Duodenal mucosa (tissue), 2 donors: ENCODE results near the gene DDAH1.

Experiments used
- H3K27ac ChIP-seq: one replicate; pipeline ENCODE4 v1.7.0; 2013; ENCODE audit warnings: low read depth, low read length
- H3K27me3 ChIP-seq, 2 donors: one replicate each; pipeline ENCODE4 v1.7.0; 2013; ENCODE audit warnings: low read length in 2 of 2, control low read depth in 1 of 2; ENCODE audit not compliant: insufficient read depth in 2 of 2, control insufficient read depth in 1 of 2
- H3K36me3 ChIP-seq, 2 donors: one replicate each; pipeline ENCODE4 v1.7.0; 2013; ENCODE audit warnings: low read length in 2 of 2, control low read depth in 1 of 2; ENCODE audit not compliant: insufficient read depth in 2 of 2, control insufficient read depth in 1 of 2
- H3K4me1 ChIP-seq, 2 donors: one replicate each; pipeline ENCODE4 v1.7.0; 2013; ENCODE audit warnings: low read length in 2 of 2, control low read depth in 1 of 2; ENCODE audit not compliant: insufficient read depth in 2 of 2, control insufficient read depth in 1 of 2
- H3K4me3 ChIP-seq, 2 donors: one replicate each; pipeline ENCODE4 v1.7.0; 2013; ENCODE audit warnings: low read length in 2 of 2, low read depth in 1 of 2
- H3K9ac ChIP-seq, 2 donors: one replicate each; pipeline ENCODE4 v1.7.0; 2013; ENCODE audit warnings: low read length in 2 of 2, low read depth in 1 of 2
- H3K9me3 ChIP-seq, 2 donors: one replicate each; pipeline ENCODE4 v1.7.0; 2013; ENCODE audit warnings: low read length in 2 of 2, control low read depth in 1 of 2; ENCODE audit not compliant: control insufficient read depth in 1 of 2

DDAH1 gene

GRCh38 chr1:85313888-85314696, 150.9 kb downstream of the DDAH1 start:
- Histone ChIP-seq H3K27ac (no peak overlapping the region), H3K4me1 (no peaks in the 10 kb centered on the region), H3K9me3 (no peaks in the 10 kb centered on the region), H3K9ac (no peak overlapping the region), H3K27me3 (no peaks in the 10 kb centered on the region), H3K36me3 (peaks cover 0 to 8% of the 10 kb centered on the region in 2 donors), H3K4me3 (no peak overlapping the region)

DNA sequence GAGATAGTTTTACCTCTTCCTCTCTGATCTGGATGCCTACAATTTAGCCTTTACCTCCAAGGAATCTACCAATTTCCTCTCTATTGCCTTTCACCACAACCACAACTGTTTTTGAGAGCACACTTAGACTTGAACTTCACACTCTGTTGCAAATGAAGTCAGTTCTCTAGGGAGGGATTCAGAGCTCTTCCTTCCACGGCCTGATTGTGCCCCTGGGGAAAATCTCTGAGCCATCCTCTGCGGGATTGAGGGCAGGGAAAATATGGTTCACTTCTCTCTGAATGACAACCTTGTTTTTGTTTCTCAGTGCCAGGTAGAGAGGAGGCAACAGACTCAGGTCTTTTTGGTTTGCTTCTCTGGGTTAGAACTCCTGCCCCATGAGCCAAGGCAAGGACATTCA, 153.1 kb downstream of the DDAH1 start:
- Histone ChIP-seq H3K27ac (no peak overlapping the region), H3K36me3 (peaks cover 0 to 6% of the 10 kb centered on the region in 2 donors), H3K9ac (no peak overlapping the region), H3K9me3 (no peaks in the 10 kb centered on the region), H3K4me3 (no peak overlapping the region), H3K27me3 (no peaks in the 10 kb centered on the region), H3K4me1 (peaks cover 0 to 6% of the 10 kb centered on the region in 2 donors)

DNA sequence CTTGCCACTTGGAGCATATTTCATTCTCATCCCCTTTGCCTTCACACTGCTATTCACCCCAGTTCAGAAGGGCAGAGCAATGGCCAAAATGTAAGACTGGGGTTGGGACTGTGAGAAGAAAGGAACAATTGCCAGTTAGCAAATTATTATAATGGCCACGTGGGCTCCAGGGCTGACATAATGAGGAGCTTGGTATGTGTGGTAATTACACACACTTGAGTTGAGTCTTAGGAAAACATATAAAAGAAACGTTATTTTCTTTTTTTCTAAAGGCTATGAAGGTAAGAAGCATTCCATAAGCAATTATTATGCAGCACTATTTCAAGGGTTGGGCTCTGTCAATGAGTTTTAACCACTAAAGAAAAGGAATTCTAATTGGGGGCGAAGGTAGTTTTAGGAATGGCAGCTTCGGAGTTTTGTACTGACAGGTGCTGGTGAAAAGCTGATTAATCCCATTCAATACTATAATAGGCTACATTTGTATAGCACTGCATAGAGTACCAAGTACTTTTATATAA, 156.1 kb downstream of the DDAH1 start:
- Histone ChIP-seq H3K36me3 (no peaks in the 10 kb centered on the region), H3K27ac (no peak overlapping the region), H3K4me1 (peaks cover 0 to 6% of the 10 kb centered on the region in 2 donors), H3K4me3 (no peak overlapping the region), H3K9me3 (no peaks in the 10 kb centered on the region), H3K27me3 (no peaks in the 10 kb centered on the region), H3K9ac (no peak overlapping the region)

GRCh38 chr1:85307987-85308832, 156.7 kb downstream of the DDAH1 start:
- peak overlapping the region in 1 of 2 donors; percentile 48 for H3K9ac ChIP-seq

DNA sequence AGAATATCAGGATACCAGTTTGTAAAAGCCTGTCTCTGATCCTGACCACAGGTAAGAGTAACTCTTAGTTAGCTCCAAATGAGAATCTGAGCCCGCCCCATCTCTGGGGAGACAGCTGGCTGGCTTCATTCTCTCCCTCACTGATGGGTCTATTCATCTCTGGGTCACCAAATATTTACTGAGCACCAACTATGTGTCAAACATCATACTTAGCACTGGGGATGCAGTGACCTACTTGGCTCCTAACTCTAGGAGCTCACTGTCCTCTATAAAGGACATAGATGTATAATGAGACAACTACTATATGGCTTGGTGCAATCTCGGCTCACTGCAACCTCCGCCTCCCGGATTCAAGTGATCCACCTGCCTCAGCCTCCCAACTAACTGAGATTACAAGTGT, 158.7 kb downstream of the DDAH1 start:
- H3K4me1 ChIP-seq, result peaks cover 0 to 6% of the 10 kb centered on the region in 2 donors
- H3K27ac ChIP-seq, result no peak overlapping the region
- H3K9ac ChIP-seq, result no peak overlapping the region

More at GRCh38 chr1:85307987-85308832, 156.7 kb downstream of the DDAH1 start:
- Histone ChIP-seq H3K4me3 (peak overlapping the region; percentile 27 to 50), H3K9me3 (no peaks in the 10 kb centered on the region), H3K27me3 (no peaks in the 10 kb centered on the region), H3K36me3 (no peaks in the 10 kb centered on the region), H3K27ac (no peak overlapping the region), H3K4me1 (peaks cover 0 to 6% of the 10 kb centered on the region in 2 donors)

DNA sequence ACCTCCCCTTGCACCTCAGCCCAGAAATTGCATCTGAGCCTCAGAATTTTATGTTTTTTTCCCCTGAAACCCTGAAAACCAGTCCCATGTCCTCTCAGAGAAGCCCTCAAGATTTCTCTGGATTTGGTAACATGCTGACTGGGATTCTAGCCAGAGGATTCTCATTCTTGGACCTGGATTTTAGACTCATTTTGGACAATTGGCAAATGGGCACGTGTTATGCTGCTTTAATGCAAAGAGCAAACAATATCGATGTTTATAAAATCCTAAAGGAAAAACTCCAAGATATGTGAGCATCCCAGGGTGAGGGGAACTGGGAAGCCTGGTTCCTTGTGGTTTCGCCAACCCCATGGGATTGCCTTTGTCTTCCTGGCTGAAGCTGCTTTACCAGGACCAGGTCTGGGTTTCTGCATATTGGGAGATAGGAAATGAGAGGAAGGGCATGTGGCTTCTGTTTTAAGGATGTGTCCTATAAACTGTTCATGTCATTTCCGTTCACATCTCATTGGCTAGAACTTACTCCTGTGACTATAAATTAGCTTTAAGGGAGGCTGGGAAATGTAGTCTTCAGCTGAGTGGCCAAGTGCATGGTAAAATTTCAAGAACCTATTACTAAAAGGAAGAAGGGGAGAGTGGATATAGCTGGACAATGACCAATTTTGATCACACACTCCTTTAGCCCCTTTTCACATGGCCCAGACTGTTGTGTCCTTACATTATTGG, 161.4 kb downstream of the DDAH1 start:
- H3K9me3 ChIP-seq, result no peaks in the 10 kb centered on the region

More for the DNA sequence above, 158.7 kb downstream of the DDAH1 start:
- Histone ChIP-seq H3K9me3 (no peaks in the 10 kb centered on the region), H3K27me3 (no peaks in the 10 kb centered on the region), H3K36me3 (no peaks in the 10 kb centered on the region), H3K4me3 (no peak overlapping the region)

GRCh38 chr1:85300140-85300539, 164.8 kb downstream of the DDAH1 start:
- peaks cover 15 to 16% of the 10 kb centered on the region in 2 donors for H3K4me1 ChIP-seq
- H3K36me3 ChIP-seq, result no peaks in the 10 kb centered on the region

More for the DNA sequence above, 161.4 kb downstream of the DDAH1 start:
- Histone ChIP-seq H3K27ac (no peak overlapping the region), H3K27me3 (no peaks in the 10 kb centered on the region), H3K9ac (no peak overlapping the region), H3K4me3 (no peak overlapping the region), H3K4me1 (peaks cover under 1 to 7% of the 10 kb centered on the region in 2 donors), H3K36me3 (no peaks in the 10 kb centered on the region)

DNA sequence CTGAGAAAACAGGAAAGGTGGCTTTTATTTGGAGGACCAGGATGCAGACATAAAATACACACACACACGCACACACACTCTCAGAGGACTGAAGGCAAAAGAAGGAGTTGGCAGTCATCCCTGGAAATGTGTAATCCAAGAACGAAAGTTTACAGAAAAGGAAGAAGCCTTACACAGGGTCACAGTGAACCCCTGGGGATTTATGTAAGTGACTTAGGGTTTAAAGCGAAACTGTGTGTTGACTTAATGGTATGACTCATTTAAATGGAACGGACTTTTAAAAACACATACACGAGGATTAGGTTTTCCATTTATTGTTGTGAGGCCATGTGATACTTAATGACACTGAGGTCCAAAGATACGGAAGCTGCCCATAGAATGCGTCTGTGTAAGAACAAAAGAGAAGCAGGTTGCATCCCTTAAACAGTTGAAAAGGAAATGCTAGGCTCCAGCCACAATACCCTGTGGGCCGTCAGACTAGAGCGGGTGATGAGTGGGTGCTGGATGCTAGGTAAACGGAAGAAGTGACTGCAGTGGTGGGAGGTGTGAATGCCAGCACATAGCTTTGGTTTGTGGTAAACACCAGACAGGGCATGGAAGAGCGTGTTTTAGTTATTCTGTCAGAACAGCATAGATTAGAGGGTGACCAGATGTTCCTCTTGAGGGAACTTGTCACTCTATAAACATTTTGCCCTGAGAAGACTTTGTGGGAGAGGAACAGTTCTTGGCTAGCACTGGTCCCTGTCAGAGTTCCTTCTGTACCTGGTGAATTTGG, 166.9 kb downstream of the DDAH1 start:
- Histone ChIP-seq H3K9ac (peak overlapping the region in 1 of 2 donors; percentile 18), H3K27me3 (no peaks in the 10 kb centered on the region), H3K27ac (peak overlapping the region; percentile 15), H3K36me3 (no peaks in the 10 kb centered on the region), H3K4me3 (peak overlapping the region in 1 of 2 donors; percentile 34), H3K9me3 (no peaks in the 10 kb centered on the region), H3K4me1 (peaks cover 15 to 16% of the 10 kb centered on the region in 2 donors)

More at GRCh38 chr1:85300140-85300539, 164.8 kb downstream of the DDAH1 start:
- no peak overlapping the region for H3K4me3 ChIP-seq
- no peak overlapping the region for H3K27ac ChIP-seq
- no peaks in the 10 kb centered on the region for H3K27me3 ChIP-seq
- no peak overlapping the region for H3K9ac ChIP-seq
- no peaks in the 10 kb centered on the region for H3K9me3 ChIP-seq

- Histone ChIP-seq H3K9ac (peak overlapping the region in 1 of 2 donors; percentile 18), H3K4me1 (peaks cover 15 to 16% of the 10 kb centered on the region in 2 donors), H3K36me3 (no peaks in the 10 kb centered on the region), H3K9me3 (no peaks in the 10 kb centered on the region), H3K4me3 (peak overlapping the region in 1 of 2 donors; percentile 34), H3K27ac (peak overlapping the region; percentile 15), H3K27me3 (no peaks in the 10 kb centered on the region)
These were observed 167.5 kb downstream of the DDAH1 start for GRCh38 chr1:85297538-85297854.
